GM10248 (cell line): Measurements from ENCODE around the gene FRMPD1.

ENCODE experiments used
- CTCF ChIA-PET: fragments of 300-600 bp; sonication (Branson Sonifier 250); formaldehyde crosslinking; extraction: SDS; loops from one replicate; lab custom pipeline; 2021; ENCODE audit warnings: antibody characterized with exemption; lab: Yijun Ruan, JAX
- POLR2A ChIA-PET: fragments of 350-650 bp; sonication (Branson Sonifier 250); formaldehyde crosslinking; extraction: SDS; loops from one replicate; lab custom pipeline; 2020; ENCODE audit warnings: antibody characterized with exemption; lab: Yijun Ruan, JAX
- DNase-seq: peaks from one replicate; pipeline ENCODE4 v3.0.0; 2012; ENCODE audit errors: extremely low spot score
- CTCF ChIP-seq: IDR thresholded peaks from 2 replicates; pipeline ENCODE4 v1.5.1; 2012; ENCODE audit warnings: mild to moderate bottlenecking, low read depth; ENCODE audit errors: extremely low read depth, missing control alignments, control extremely low read depth

Gene FRMPD1

GRCh38 chr9:37625036-37625757 is 25.6 kb upstream of the FRMPD1 start:
- CTCF ChIA-PET, result interaction anchor here (1.0 to 1.7 kb wide), 4 partner anchors 11 to 33 kb away, joined by 3 to 5 read pairs (median 4); partner anchors contain the start of gene TOMM5
- POLR2A ChIA-PET, result no interaction called here
- no peak for TF ChIP-seq CTCF
- DNase-seq, result no peak

- no peak for DNase-seq
- CTCF ChIA-PET, result interaction anchor here (1.0 to 1.7 kb wide), 3 partner anchors 11 to 33 kb away, joined by 3 to 5 read pairs (median 4); partner anchors contain the start of gene TOMM5
- TF ChIP-seq CTCF, result no peak
- POLR2A ChIA-PET, result interaction anchor here (0.6 kb wide), 1 partner anchor 124 kb away, joined by 5 read pairs; no protein-coding TSS in a partner anchor
Observed at GRCh38 chr9:37625758-37626147, 25.0 kb upstream of the FRMPD1 start.

GRCh38 chr9:37626708-37627292 is 24.0 kb upstream of the FRMPD1 start:
- POLR2A ChIA-PET, result interaction anchor here (0.6 kb wide), 1 partner anchor 505 kb away, joined by 3 read pairs; no protein-coding TSS in a partner anchor
- CTCF ChIA-PET, result interaction anchor here (0.7 to 2.7 kb wide), 3 partner anchors 10 to 31 kb away, joined by 3 to 7 read pairs (median 4); no protein-coding TSS in a partner anchor
- TF ChIP-seq CTCF, result no peak

GRCh38 chr9:37632479-37632878 is 18.3 kb upstream of the FRMPD1 start:
- ChIA-PET CTCF (interaction anchor here (0.9 kb wide), 1 partner anchor 73 kb away, joined by 3 read pairs; no protein-coding TSS in a partner anchor), POLR2A (no interaction called here)
- DNase-seq, result no peak
- no peak for TF ChIP-seq CTCF

More at GRCh38 chr9:37626708-37627292, 24.0 kb upstream of the FRMPD1 start:
- no peak for DNase-seq

GRCh38 chr9:37635808-37636207 is 14.9 kb upstream of the FRMPD1 start:
- no peak for TF ChIP-seq CTCF

GRCh38 chr9:37636511-37637448 is 14.0 kb upstream of the FRMPD1 start:
- ChIA-PET POLR2A (no interaction called here), CTCF (interaction anchor here (0.9 to 1.2 kb wide), 2 partner anchors 11 to 17 kb away, joined by 3 to 4 read pairs; no protein-coding TSS in a partner anchor)
- DNase-seq, result no peak
- no peak for TF ChIP-seq CTCF

More at GRCh38 chr9:37635808-37636207, 14.9 kb upstream of the FRMPD1 start:
- ChIA-PET CTCF (no interaction called here), POLR2A (no interaction called here)
- no peak for DNase-seq
